Panc1 (cell line): Measurements from ENCODE around the gene CCN2. TPM values are rescaled to one million over a fixed set of nuclear protein-coding genes. Genes with fewer than 3 reads are reported as not detected.

Experiments
- ATAC-seq: fragments of 200-7000 bp; cut with Tn5 transposase; 2 replicates; pipeline ENCODE4 v1.9.1; 2020; ENCODE audit warnings: mild to moderate bottlenecking, moderate library complexity
- BruUV-seq: library from RNA; stranded (reverse); fragments of 400-500 nt; replicated peaks from 2 replicates; lab custom pipeline; 2021; lab: Mats Ljungman, UMichigan
- CTCF ChIA-PET: fragments of 300-600 bp; sonication (Branson Sonifier 250); formaldehyde crosslinking; loops from one replicate; lab custom pipeline; 2022; ENCODE audit warnings: antibody characterized with exemption; lab: Charles Lee
- POLR2A ChIA-PET: fragments of 300-600 bp; sonication (Branson Sonifier 250); formaldehyde crosslinking; loops from one replicate; lab custom pipeline; 2022; ENCODE audit warnings: antibody characterized with exemption; lab: Charles Lee
- DNase-seq: peaks from one replicate; pipeline ENCODE4 v3.0.0-alpha.2; 2010; ENCODE audit warnings: low read depth, low spot score
- H3K27ac ChIP-seq: 2 replicates; pipeline ENCODE4 v1.5.1; 2011; ENCODE audit warnings: mild to moderate bottlenecking, low read length, inconsistent platforms
- H3K27me3 ChIP-seq: fragments of 200-500 bp; sonication (Bioruptor generic); 2 replicates; pipeline ENCODE4 v1.6.0; 2014; ENCODE audit warnings: low read length, inconsistent platforms; ENCODE audit not compliant: control insufficient read depth, insufficient read depth
- H3K36me3 ChIP-seq: fragments of 200-500 bp; sonication (Bioruptor generic); 2 replicates; pipeline ENCODE4 v1.5.1; 2014; ENCODE audit warnings: inconsistent platforms, mild to moderate bottlenecking, low read length, moderate library complexity; ENCODE audit not compliant: control insufficient read depth, insufficient read depth
- H3K4me1 ChIP-seq: 2 replicates; pipeline ENCODE4 v1.5.1; 2011; ENCODE audit warnings: inconsistent platforms, mild to moderate bottlenecking, low read length, moderate library complexity; ENCODE audit not compliant: control insufficient read depth, insufficient read depth
- H3K4me3 ChIP-seq, 2 experiments: 2 replicates each; pipeline ENCODE4 v1.5.1; 2011 to 2012; ENCODE audit warnings: low read depth in 2 of 2, low read length in 2 of 2, mild to moderate bottlenecking in 2 of 2, inconsistent platforms in 1 of 2, moderate library complexity in 1 of 2
- H3K9me3 ChIP-seq: fragments of 200-500 bp; sonication (Bioruptor generic); 2 replicates; pipeline ENCODE4 v1.5.1; 2014; ENCODE audit warnings: low read depth, mild to moderate bottlenecking, inconsistent platforms, low read length, moderate library complexity; ENCODE audit not compliant: control insufficient read depth, insufficient read depth
- CTCF ChIP-seq: fragments of 450-650 bp; IDR thresholded peaks from 2 replicates; pipeline ENCODE4 v1.5.1; 2017; ENCODE audit warnings: mild to moderate bottlenecking
- POLR2AphosphoS5 ChIP-seq: IDR thresholded peaks from 2 replicates; pipeline ENCODE4 v1.6.1; 2012; ENCODE audit warnings: mild to moderate bottlenecking, low read depth, low read length, moderate library complexity
- REST ChIP-seq, 2 experiments: IDR thresholded peaks; 2 replicates each; pipeline ENCODE4 v1.6.1; 2011 to 2012; ENCODE audit warnings: low read depth in 2 of 2, control low read depth in 1 of 2, low read length in 1 of 2, mild to moderate bottlenecking in 1 of 2, moderate library complexity in 1 of 2; ENCODE audit not compliant: insufficient read depth in 1 of 2
- SIN3A ChIP-seq: IDR thresholded peaks from 2 replicates; pipeline ENCODE4 v1.6.1; 2012; ENCODE audit warnings: low read depth, mild to moderate bottlenecking, low read length, moderate library complexity, borderline replicate concordance; ENCODE audit not compliant: insufficient read depth
- TCF7L2 ChIP-seq: IDR thresholded peaks from 2 replicates; pipeline ENCODE4 v1.6.1; 2011; ENCODE audit warnings: mild to moderate bottlenecking, low read depth, low read length, inconsistent platforms
- in situ Hi-C: cut with HindIII; loops from 2 replicates; pipeline ENCODE4 v1.10.0; 2016; ENCODE audit warnings: low sequenced_read_pairs, low pct_unique_long_range_greater_than_20kb
- intact Hi-C: fragments of 100-400 bp; cut with micrococcal nuclease; formaldehyde crosslinking; loops from one replicate; pipeline ENCODE4 v1.10.0; 2022; ENCODE audit not compliant: unreplicated experiment
- total RNA-seq: library from RNA; stranded (reverse); gene quantifications from one replicate; pipeline ENCODE4 v1.2.1, GENCODE V29; 2021; ENCODE audit not compliant: unreplicated experiment

Gene CCN2
- total RNA-seq, 1 experiment from 2014 or later = 155 TPM

GRCh38 chr6:131948692-131949619 lies 2.2 kb downstream of the CCN2 start:
- Histone ChIP-seq H3K27ac (peak overlapping the region; percentile 84), H3K4me1 (peaks cover 38% of the 10 kb centered on the region), H3K4me3 (peak overlapping the region; percentile 71 to 73), H3K9me3 (no peaks in the 10 kb centered on the region), H3K27me3 (no peaks in the 10 kb centered on the region), H3K36me3 (peaks cover 4% of the 10 kb centered on the region; the same call in 1 of the 2 replicates)
- 0 out of 2 replicates have a peak, but pooled peaks have one; percentile 62 for TF ChIP-seq POLR2AphosphoS5
- TF ChIP-seq SIN3A = no peak
- in situ Hi-C loops = no loop called here
- POLR2A ChIA-PET = interaction anchor here (0.5 to 0.7 kb wide), 3 partner anchors 22 to 84 kb away, joined by 3 to 4 read pairs (median 4); no protein-coding TSS in a partner anchor
- ATAC-seq = 0 out of 2 replicates have a peak, but pooled peaks have one; percentile 1
- BruUV-seq = TSS peak; percentile 91
- DNase-seq = peak; percentile 74
- intact Hi-C loops = no loop called here
- CTCF ChIA-PET = interaction anchor here (0.7 kb wide), 1 partner anchor 349 kb away, joined by 3 read pairs; no protein-coding TSS in a partner anchor

- in situ Hi-C loops = no loop called here
- TF ChIP-seq POLR2AphosphoS5 (no peak), TCF7L2 (no peak), SIN3A (no peak), CTCF (no peak), REST (IDR thresholded peaks at IDR 0.05; ENCODE audit: insufficient read depth in 1 of 2, low read depth in 2 of 2, low read length in 1 of 2) (no peak)
- H3K36me3 ChIP-seq = peaks cover 4% of the 10 kb centered on the region; the same call in 1 of the 2 replicates
- no peaks in the 10 kb centered on the region for H3K27me3 ChIP-seq
- BruUV-seq = no TSS peak
- H3K9me3 ChIP-seq = no peaks in the 10 kb centered on the region
- peak overlapping the region; percentile 71 to 73 for H3K4me3 ChIP-seq
- ChIA-PET POLR2A (interaction anchor here (0.7 kb wide), 2 partner anchors 21 to 84 kb away, joined by 3 to 4 read pairs; no protein-coding TSS in a partner anchor), CTCF (no interaction called here)
- peak overlapping the region; percentile 69 for H3K27ac ChIP-seq
- ATAC-seq (no peak), DNase-seq (no peak)
- peaks cover 30% of the 10 kb centered on the region for H3K4me1 ChIP-seq
- intact Hi-C loops = no loop called here
These were observed 3.0 kb downstream of the CCN2 start for GRCh38 chr6:131947986-131948661.
